ENCODE data around the gene SWSAP1. TPM values are rescaled to one million over a fixed set of nuclear protein-coding genes. Genes with fewer than 3 reads are reported as not detected.
A peak's percentile ranks its signal among the peaks of the same experiment; 100 is the strongest.
"Not testable (repeated sequence)": the region's sequence is repeated elsewhere in the genome, so short reads cannot be mapped to it uniquely, and the experiment has no call there.

Gene SWSAP1
- polyA plus RNA-seq (2014; cell fraction: cytosol; rRNA removed), result 0.68 and 3.3 TPM in 2 replicates
- polyA plus RNA-seq (2014; cell fraction: nucleus; rRNA removed), result 1.1 and 1.5 TPM in 2 replicates

DNA sequence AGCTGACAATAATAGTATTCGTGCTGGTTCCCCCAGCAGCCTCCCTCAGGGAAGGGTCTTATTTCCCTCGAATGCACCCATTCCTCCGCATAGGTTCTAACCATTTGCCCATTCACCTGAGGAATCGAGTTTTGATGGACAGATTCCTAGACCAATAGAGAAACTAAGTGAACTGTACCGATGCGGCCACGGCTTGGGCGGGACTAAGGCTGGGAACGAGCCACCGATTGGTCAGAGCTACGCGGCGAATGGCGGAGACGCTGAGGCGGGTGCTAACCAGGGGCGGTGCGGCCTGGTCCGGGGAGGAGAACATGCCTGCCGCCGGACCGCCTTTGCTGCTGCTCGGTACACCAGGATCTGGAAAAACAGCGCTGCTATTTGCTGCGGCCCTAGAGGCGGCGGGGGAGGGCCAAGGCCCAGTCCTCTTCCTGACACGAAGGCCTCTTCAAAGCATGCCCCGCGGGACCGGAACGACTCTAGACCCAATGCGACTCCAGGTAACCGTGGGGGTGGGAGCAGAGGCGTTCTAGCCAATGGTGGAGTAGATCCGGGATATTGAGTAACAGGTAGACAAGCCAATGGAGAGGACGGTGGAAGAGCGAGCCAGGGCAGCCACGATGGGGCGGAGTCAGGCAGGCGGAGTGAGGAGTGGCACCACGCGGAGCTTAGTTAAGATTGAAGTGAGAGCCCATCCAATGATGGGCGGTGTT, at the start of gene SWSAP1:
Gene SWSAP1 (plus strand): TSS at position 234 of the 710 bp plus-strand sequence. CDS start 15 bp downstream, at position 249.
- DNase-seq (ENCODE audit: low spot score), result peak; percentile 99

- no peak for DNase-seq (ENCODE audit: low spot score)
Measured at GRCh38 chr19:11324748-11325389, 49.6 kb upstream of the SWSAP1 start.

DNA sequence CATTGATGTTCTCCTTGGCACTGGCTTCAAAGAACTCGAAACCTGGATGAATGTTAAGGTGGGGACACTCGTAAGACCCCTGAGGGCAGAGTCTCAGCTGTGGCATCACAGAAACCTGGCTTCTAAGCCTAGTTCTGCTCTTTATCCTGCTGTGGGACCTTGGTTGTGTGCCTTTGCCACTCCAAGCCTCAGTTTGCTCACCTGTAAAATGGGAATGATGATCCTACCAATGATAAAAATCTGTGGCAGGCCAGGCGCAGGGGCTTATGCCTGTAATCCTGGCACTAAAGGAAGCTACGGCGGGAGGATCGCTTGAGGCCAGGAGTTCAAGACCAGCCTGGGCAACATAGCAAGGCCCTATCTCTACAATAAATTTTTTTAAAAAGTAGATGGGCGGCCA, 48.9 kb upstream of the SWSAP1 start:
- no peak for DNase-seq (ENCODE audit: low spot score)

DNA sequence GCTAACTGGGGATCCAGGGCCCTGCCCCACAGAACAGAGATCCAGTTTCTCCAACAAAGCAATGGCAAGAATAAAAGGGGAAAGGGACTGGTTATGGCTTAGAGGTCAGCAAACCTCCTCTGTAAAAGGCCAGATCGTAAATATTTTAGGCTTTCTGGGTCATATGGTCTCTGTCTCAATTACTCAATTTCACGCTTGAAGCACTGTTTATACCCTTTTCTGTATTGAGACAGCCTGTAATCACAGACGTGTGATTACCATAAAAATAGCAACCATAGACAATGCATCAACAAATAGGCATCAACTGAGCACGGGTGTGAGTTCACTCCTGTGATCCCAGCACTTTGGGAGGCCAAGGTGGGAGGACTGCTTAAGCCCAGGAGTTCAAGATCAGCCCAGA, 44.3 kb upstream of the SWSAP1 start:
- DNase-seq (ENCODE audit: low spot score), result no peak

DNA sequence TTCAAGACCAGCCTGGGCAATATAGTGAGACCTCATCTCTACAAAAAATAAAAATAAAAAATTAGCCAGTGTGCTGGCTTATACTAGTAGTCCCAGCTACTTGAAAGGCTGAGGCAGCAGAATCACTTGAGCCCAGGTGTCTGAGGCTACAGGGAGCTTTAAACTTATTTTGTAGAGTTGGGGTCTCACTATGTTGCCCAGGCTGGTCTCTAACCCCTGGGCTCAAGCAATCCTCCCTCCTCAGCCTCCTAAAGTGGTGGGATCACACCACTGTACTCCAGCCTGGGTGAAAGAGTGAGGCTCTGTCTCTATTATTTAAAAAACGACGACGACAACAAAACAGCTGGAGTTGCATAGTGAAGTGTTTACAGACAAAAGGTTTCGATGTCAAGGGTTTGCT, 43.0 kb upstream of the SWSAP1 start:
- no peak for DNase-seq (ENCODE audit: low spot score)

- no peak for DNase-seq (ENCODE audit: low spot score)
Measured at GRCh38 chr19:11332822-11333221, 41.6 kb upstream of the SWSAP1 start.

GRCh38 chr19:11333838-11334237, 40.6 kb upstream of the SWSAP1 start:
- not testable (repeated sequence) for DNase-seq (ENCODE audit: low spot score)

DNA sequence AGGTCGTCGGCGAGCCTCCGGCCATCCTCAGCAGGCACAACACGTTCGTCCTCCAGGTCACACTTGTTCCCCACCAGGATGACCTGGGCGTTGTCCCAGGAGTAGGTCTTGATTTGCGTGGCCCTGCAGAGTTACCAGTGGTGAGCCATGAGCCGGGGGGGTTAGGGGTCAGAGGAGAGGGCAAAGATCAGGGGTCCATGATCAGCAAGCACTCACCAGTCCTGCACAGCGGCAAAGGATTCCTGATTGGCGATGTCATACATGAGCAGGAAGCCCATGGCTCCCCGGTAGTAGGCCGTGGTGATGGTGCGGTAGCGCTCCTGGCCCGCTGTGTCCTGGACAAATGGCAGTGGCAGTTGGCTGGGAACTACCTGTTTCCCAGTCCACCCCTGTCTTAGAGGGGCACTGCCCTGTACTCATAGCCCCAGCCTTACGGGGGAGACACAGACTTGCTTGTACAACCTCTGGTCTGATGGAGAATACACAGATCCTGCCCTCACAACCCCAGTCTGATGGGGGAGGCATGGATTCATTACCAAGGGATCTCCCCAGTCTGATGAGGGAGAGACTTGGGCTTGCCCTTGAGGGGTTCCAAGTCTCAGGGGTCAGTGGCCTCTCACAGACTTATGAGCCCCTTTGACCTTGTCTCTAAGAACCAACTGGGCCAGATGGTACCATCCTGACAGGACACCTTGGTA, 38.9 kb upstream of the SWSAP1 start:
- DNase-seq (ENCODE audit: low spot score), result no peak

DNA sequence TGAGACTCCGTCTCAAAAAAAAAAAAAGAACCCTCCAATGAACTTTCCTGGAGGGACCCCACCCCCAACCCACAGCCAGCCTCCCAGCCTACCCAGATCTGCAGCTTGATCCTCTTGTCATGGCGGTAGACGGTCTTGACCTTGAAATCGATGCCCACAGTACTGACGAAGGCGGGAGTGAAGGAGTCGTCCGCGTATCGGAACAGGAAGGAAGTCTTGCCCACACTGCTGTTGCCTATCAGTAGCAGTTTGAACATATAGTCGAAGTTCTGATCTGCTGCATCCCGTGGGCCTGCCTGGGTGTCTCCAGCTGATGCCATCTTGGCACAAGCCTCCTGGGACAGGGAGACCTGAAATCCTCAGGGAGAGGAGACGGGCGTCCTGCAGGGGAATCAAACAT, 37.4 kb upstream of the SWSAP1 start:
- DNase-seq (ENCODE audit: low spot score), result no peak

GRCh38 chr19:11338121-11338520, 36.3 kb upstream of the SWSAP1 start:
- DNase-seq (ENCODE audit: low spot score), result no peak

DNA sequence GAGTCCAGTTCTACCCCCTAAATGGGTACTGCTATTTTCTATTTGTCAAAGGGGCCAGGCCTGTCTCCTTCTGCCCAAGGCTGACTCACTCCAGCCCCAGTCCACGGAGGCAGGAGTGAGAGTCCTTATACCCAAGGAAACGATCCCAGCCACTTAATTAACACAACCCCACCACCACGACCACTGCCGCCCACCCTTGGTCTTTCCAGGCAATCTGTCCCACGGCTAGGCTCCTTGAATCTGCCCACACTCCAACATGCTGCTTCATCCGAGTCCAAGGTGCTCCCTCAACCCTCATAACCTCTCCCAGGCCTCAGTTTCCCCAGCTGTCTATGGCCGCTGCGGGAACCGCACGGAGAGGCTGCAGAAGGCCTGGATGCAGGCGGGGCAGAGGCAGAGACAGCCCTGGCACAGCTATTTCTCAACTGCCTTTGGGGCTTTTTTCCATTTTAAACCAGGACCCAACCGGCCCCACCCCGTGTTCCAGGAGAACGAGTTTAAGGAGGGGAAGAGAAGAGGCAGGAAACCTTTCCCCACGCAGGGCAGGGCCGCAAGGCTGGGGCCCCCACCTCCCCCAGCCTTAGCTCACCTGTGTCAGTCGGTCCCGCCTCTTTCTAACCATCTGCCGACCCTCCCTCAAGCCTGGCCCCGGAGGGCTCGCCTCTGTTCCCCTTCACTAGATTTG, 35.8 kb upstream of the SWSAP1 start:
- DNase-seq (ENCODE audit: low spot score), result no peak

- peak; percentile 87 for DNase-seq (ENCODE audit: low spot score)
Measured at GRCh38 chr19:11339254-11340098, 35.0 kb upstream of the SWSAP1 start, which contains the start of gene RAB3D. TSS of gene RAB3D (minus strand) at chr19:11339657. CDS start at chr19:11337399, 2,258 bp downstream.

GRCh38 chr19:11340099-11340467, 34.4 kb upstream of the SWSAP1 start:
- DNase-seq (ENCODE audit: low spot score), result not testable (repeated sequence)

DNA sequence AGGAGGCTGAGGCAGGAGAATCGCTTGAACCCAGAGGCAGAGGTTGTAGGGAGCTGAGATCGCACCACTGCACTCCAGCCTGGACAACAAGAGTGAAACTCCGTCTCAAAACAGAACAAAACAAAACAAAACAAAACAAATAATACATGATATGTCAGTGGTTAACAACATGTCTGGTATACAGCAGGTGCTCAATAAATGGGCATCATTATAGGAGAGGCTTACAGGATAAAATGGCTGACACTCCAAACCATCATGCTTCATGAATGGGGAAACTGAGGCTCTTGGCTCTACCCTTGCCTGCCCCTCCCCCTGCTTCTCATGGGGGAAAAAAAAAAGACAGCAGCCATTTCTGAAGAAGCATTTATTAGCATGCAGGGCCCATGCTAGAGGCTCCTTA, 32.0 kb upstream of the SWSAP1 start:
- no peak for DNase-seq (ENCODE audit: low spot score)

GRCh38 chr19:11345122-11345803, 29.2 kb upstream of the SWSAP1 start:
- DNase-seq (ENCODE audit: low spot score), result no peak

DNA sequence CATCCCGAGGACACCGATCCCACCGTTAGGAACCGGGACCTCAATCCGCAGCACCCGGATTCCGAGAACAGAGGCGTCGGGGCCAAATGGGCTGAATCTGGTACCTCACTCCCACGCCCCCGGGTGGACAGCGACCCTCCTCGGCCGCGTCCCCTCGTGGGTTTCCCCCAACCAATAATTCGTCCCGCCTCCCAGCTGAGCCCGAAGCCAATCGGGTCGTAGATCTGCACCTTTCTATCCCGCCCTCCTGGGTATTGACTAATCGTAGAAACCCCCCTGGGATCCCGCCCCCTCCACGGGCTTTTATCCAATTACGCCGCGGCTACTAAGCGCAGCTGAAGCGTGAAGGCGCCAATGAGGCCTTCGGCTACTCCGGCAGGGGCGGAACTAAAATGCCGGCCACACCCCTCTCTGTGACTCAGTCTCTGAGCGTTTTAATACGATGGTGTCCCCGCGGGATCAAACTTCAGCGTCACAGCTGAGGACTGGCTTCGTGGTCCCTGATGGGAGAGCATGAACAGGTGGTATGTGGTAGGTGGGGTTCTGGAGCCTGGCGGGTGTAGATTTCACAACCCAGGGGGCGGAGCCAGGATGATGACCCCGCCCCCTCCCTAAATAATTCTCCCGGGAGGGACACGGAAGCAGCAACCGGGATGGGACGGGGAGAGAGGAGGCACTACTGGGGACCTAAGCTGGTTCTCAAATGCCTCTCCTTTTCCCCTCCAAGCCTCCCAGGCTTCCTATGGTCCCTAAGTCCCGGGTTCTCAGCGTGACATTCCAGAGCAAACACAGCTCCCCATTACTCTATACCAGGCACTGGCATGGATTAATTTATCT, 28.1 kb upstream of the SWSAP1 start, which contains the start of the genes CCDC159 and TMEM205:
Gene CCDC159 (plus strand): TSS at position 416 of the 837 bp plus-strand sequence. CDS start 88 bp downstream, at position 504.
Gene TMEM205 (minus strand): TSS at position 165 of the 837 bp plus-strand sequence. CDS start 649 bp downstream, outside the sequence.
- peak; percentile 98 for DNase-seq (ENCODE audit: low spot score)

GRCh38 chr19:11347546-11348039, 26.9 kb upstream of the SWSAP1 start:
- no peak for DNase-seq (ENCODE audit: low spot score)

DNA sequence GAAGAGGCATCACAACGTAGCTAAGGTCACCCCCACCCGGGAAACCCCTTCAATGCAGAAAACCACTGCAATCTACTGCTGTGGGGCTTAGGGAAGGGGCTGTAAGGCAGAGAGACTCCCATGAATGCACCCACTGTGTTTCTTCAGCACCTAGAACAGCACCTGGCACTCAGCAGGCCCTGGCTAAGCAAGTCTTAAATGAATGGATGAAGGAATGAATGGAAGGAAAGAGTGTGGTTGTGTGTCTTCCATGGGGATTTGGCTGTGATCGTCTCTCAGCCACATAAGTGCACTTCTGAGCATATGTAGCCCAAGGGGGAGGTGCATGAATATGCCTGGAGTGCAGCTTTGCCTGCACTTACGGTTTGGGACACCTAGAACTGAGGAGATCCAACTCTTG, 25.3 kb upstream of the SWSAP1 start:
- DNase-seq (ENCODE audit: low spot score), result no peak

GRCh38 chr19:11354102-11354501, 20.4 kb upstream of the SWSAP1 start:
- not testable (repeated sequence) for DNase-seq (ENCODE audit: low spot score)

Data from SK-N-DZ (cell line).